GM23338 (cell line): ENCODE measurements around the gene MYO7B. TPM values are rescaled to one million over a fixed set of nuclear protein-coding genes. Genes with fewer than 3 reads are reported as not detected.

ENCODE experiments used
- ATAC-seq: fragments of 200-7000 bp; cut with Tn5 transposase; 3 replicates; pipeline ENCODE4 v1.9.1; 2020
- DNase-seq: peaks from one replicate; pipeline ENCODE4 v3.0.0-alpha.2; 2015; ENCODE audit warnings: low spot score
- H2AFZ ChIP-seq: fragments of 200-600 bp; sonication (generic); 2 replicates; pipeline ENCODE4 v1.8.0; 2016; ENCODE audit warnings: antibody characterized with exemption, mild to moderate bottlenecking, moderate library complexity
- H3F3A ChIP-seq: fragments of 200-600 bp; sonication (generic); replicated peaks from 2 replicates; pipeline ENCODE4 v1.8.0; 2017; ENCODE audit warnings: antibody characterized with exemption, mixed run types, low read depth
- H3K27ac ChIP-seq: fragments of 200-600 bp; sonication (generic); 2 replicates; pipeline ENCODE4 v1.6.1; 2016; ENCODE audit warnings: low read depth
- H3K27me3 ChIP-seq: fragments of 200-600 bp; sonication (generic); 2 replicates; pipeline ENCODE4 v1.8.0; 2016; ENCODE audit warnings: mild to moderate bottlenecking, mixed run types, moderate library complexity; ENCODE audit not compliant: insufficient read depth
- H3K36me3 ChIP-seq: fragments of 200-600 bp; sonication (generic); 2 replicates; pipeline ENCODE4 v1.8.0; 2016; ENCODE audit warnings: mild to moderate bottlenecking; ENCODE audit not compliant: insufficient read depth
- H3K4me1 ChIP-seq: fragments of 200-600 bp; sonication (generic); 2 replicates; pipeline ENCODE4 v1.8.0; 2016; ENCODE audit warnings: mild to moderate bottlenecking, moderate library complexity; ENCODE audit not compliant: insufficient read depth
- H3K4me2 ChIP-seq: fragments of 200-600 bp; sonication (generic); 2 replicates; pipeline ENCODE4 v1.7.1; 2017; ENCODE audit warnings: mixed run types
- H3K4me3 ChIP-seq: fragments of 200-600 bp; sonication (generic); 2 replicates; pipeline ENCODE4 v1.6.1; 2016; ENCODE audit warnings: mixed run types
- H3K79me2 ChIP-seq: fragments of 200-600 bp; sonication (generic); replicated peaks from 2 replicates; pipeline ENCODE4 v1.8.0; 2017; ENCODE audit warnings: mild to moderate bottlenecking; ENCODE audit not compliant: insufficient read depth
- H3K9me2 ChIP-seq: fragments of 200-600 bp; sonication (generic); 2 replicates; pipeline ENCODE4 v1.8.0; 2017; ENCODE audit not compliant: insufficient read depth
- H4K20me1 ChIP-seq: fragments of 200-600 bp; sonication (generic); replicated peaks from 2 replicates; pipeline ENCODE4 v1.8.0; 2017; ENCODE audit warnings: mild to moderate bottlenecking; ENCODE audit not compliant: insufficient read depth
- H3K27ac Mint-ChIP-seq: 2 replicates; pipeline ENCODE4 v1.8.0; 2020; ENCODE audit warnings: inconsistent platforms, mild to moderate bottlenecking, moderate library complexity, mixed read lengths
- H3K27me3 Mint-ChIP-seq: 3 replicates; pipeline ENCODE4 v1.8.0; 2022; ENCODE audit warnings: low read depth, mild to moderate bottlenecking, moderate library complexity, mixed read lengths, inconsistent platforms; ENCODE audit not compliant: insufficient read depth, poor library complexity
- H3K36me3 Mint-ChIP-seq: 3 replicates; pipeline ENCODE4 v1.8.0; 2021; ENCODE audit warnings: low read depth, mild to moderate bottlenecking, inconsistent platforms, moderate library complexity, mixed read lengths
- H3K4me1 Mint-ChIP-seq: 3 replicates; pipeline ENCODE4 v1.8.0; 2020; ENCODE audit warnings: mild to moderate bottlenecking, inconsistent platforms, mixed read lengths
- H3K4me3 Mint-ChIP-seq: 3 replicates; pipeline ENCODE4 v1.8.0; 2021; ENCODE audit warnings: moderate library complexity, mild to moderate bottlenecking, inconsistent platforms, mixed read lengths
- H3K9me3 Mint-ChIP-seq: 3 replicates; pipeline ENCODE4 v1.8.0; 2020; ENCODE audit warnings: moderate library complexity, mild to moderate bottlenecking, inconsistent platforms, mixed read lengths
- EZH2phosphoT487 ChIP-seq: fragments of 200-600 bp; sonication (generic); IDR thresholded peaks from one replicate; pipeline ENCODE4 v1.8.1; 2018; ENCODE audit warnings: antibody characterized with exemption; ENCODE audit not compliant: unreplicated experiment
- POLR2AphosphoS5 ChIP-seq: IDR thresholded peaks from 2 replicates; pipeline ENCODE4 v1.6.1; 2016; ENCODE audit warnings: antibody characterized with exemption, low read depth
- STAT1 ChIP-seq: IDR thresholded peaks from one replicate; pipeline ENCODE4 v1.6.1; 2016; ENCODE audit warnings: antibody characterized with exemption; ENCODE audit not compliant: unreplicated experiment
- ZNF114 ChIP-seq: fragments of 250-450 bp; sonication (Bioruptor Pico); IDR thresholded peaks from 2 replicates; pipeline ENCODE4 v1.5.0; 2020; ENCODE audit warnings: mild to moderate bottlenecking, moderate library complexity
- polyA plus RNA-seq: library from polyadenylated mRNA; unstranded; fragments of >200 nt; fragmentation: Nextera tagmentation; extraction: Ambion mirVana; gene quantifications from 2 replicates; pipeline ENCODE4 v1.2.1, GENCODE V29; 2016
- total RNA-seq: library from RNA; depleted of rRNA; stranded (reverse); fragments of >200 nt; shearing (Covaris generic); gene quantifications from 2 replicates; pipeline ENCODE4 v1.2.3, GENCODE V29; 2014
- TF ChIP-seq, protein P1 (sequence below): fragments of 250-450 bp; sonication (Bioruptor Pico); IDR thresholded peaks from 2 replicates; pipeline ENCODE4 v1.5.0; 2020; ENCODE audit warnings: mild to moderate bottlenecking, moderate library complexity
- TF ChIP-seq, protein P2 (sequence below): IDR thresholded peaks from one replicate; pipeline ENCODE4 v1.6.1; 2018; ENCODE audit warnings: antibody characterized with exemption; ENCODE audit not compliant: unreplicated experiment

MYO7B gene
- total and polyA plus RNA-seq, 2 experiments from 2014 or later: not detected

DNA sequence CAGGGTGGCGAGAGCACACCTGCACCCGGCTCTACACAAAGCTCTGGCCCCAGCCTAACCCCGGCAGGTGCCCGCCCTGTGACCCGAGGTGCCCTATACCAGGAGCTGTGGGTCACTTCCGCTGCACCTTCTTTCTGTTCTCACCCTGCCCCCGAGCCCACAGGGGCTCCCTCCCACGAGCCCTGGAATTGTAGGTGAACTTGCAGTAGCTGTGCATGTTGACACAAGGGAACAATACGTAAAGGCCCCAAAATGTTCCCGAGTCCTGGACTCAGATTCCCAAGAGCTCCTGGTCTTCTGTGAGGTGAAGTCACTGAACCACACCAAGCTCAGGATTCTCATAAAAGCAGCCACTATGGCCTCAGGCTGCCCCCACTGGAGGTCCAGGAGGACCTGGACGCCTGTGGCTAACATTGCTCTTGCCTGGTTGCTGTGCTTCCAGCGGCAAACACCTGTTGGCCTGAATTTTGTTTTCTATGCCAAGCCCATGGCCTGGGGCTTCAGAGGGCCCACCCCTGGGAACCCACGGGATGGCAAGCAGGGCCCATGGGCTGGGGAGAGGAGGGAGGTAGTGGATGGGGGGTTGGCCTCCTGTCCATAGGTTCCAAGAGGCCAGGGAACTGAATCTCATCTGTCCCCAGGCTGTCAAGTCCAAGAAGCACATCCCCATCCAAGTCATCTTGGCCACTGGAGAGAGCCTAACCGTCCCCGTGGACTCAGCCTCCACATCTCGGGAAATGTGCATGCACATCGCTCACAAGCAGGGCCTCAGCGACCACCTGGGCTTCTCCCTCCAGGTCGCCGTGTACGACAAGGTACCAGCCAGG is 87.3 kb downstream of the MYO7B start (continued):
- TF ChIP-seq, protein P1, sequence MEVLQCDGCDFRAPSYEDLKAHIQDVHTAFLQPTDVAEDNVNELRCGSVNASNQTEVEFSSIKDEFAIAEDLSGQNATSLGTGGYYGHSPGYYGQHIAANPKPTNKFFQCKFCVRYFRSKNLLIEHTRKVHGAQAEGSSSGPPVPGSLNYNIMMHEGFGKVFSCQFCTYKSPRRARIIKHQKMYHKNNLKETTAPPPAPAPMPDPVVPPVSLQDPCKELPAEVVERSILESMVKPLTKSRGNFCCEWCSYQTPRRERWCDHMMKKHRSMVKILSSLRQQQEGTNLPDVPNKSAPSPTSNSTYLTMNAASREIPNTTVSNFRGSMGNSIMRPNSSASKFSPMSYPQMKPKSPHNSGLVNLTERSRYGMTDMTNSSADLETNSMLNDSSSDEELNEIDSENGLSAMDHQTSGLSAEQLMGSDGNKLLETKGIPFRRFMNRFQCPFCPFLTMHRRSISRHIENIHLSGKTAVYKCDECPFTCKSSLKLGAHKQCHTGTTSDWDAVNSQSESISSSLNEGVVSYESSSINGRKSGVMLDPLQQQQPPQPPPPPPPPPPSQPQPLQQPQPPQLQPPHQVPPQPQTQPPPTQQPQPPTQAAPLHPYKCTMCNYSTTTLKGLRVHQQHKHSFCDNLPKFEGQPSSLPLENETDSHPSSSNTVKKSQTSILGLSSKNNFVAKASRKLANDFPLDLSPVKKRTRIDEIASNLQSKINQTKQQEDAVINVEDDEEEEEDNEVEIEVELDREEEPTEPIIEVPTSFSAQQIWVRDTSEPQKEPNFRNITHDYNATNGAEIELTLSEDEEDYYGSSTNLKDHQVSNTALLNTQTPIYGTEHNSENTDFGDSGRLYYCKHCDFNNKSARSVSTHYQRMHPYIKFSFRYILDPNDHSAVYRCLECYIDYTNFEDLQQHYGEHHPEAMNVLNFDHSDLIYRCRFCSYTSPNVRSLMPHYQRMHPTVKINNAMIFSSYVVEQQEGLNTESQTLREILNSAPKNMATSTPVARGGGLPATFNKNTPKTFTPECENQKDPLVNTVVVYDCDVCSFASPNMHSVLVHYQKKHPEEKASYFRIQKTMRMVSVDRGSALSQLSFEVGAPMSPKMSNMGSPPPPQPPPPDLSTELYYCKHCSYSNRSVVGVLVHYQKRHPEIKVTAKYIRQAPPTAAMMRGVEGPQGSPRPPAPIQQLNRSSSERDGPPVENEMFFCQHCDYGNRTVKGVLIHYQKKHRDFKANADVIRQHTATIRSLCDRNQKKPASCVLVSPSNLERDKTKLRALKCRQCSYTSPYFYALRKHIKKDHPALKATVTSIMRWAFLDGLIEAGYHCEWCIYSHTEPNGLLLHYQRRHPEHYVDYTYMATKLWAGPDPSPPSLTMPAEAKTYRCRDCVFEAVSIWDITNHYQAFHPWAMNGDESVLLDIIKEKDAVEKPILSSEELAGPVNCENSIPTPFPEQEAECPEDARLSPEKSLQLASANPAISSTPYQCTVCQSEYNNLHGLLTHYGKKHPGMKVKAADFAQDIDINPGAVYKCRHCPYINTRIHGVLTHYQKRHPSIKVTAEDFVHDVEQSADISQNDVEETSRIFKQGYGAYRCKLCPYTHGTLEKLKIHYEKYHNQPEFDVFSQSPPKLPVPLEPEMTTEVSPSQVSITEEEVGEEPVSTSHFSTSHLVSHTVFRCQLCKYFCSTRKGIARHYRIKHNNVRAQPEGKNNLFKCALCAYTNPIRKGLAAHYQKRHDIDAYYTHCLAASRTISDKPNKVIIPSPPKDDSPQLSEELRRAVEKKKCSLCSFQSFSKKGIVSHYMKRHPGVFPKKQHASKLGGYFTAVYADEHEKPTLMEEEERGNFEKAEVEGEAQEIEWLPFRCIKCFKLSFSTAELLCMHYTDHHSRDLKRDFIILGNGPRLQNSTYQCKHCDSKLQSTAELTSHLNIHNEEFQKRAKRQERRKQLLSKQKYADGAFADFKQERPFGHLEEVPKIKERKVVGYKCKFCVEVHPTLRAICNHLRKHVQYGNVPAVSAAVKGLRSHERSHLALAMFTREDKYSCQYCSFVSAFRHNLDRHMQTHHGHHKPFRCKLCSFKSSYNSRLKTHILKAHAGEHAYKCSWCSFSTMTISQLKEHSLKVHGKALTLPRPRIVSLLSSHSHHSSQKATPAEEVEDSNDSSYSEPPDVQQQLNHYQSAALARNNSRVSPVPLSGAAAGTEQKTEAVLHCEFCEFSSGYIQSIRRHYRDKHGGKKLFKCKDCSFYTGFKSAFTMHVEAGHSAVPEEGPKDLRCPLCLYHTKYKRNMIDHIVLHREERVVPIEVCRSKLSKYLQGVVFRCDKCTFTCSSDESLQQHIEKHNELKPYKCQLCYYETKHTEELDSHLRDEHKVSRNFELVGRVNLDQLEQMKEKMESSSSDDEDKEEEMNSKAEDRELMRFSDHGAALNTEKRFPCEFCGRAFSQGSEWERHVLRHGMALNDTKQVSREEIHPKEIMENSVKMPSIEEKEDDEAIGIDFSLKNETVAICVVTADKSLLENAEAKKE: no peak

DNA sequence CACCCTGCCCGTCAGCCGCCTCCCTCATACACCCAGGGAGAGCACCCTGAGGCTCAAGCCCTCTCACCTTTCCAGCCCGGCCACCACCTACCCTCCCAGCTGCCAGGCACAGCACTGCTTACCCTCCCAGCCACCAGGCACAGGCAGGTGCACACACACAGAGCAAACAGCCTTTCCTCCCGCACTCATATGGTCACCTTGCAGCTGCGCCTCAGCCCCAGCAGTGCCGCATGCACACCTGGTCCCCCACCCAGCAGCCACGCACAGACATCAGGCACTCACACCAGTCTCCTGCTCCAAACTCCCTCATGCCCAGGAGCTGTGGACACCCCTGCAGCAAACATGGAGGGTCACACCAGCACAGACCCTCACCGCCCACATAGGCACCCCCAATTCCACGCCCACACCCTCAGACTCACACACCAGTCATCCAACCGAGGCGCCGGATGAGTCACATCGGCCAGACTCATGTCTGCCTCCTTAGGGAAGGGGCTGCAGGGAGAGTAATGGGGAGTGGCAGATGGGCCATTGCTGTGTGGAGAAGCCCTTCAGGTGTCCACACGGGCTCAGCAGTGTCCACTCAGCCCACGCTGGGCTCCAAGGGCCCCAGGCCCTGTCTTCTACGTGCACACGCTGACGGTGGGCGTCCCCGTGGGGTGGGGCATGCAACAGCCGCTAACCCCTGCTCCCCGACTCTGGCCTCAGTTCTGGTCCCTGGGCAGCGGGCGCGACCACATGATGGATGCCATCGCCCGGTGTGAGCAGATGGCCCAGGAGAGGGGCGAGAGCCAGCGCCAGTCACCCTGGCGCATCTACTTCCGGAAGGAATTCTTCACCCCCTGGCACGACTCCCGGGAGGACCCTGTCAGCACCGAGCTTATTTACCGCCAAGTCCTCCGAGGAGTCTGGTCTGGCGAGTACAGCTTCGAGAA is 88.2 kb downstream of the MYO7B start:
- Histone ChIP-seq H3K4me2 (no peak overlapping the region), H3K36me3 (no peaks in the 10 kb centered on the region), H3F3A (no peaks in the 10 kb centered on the region), H3K27ac (no peak overlapping the region), H3K27me3 (no peaks in the 10 kb centered on the region), H3K79me2 (no peaks in the 10 kb centered on the region), H3K4me3 (no peak overlapping the region), H3K4me1 (no peaks in the 10 kb centered on the region), H3K9me2 (no peaks in the 10 kb centered on the region), H4K20me1 (no peaks in the 10 kb centered on the region), H2AFZ (no peak overlapping the region)
- H3K27me3 Mint-ChIP-seq: peaks cover 2% of the 10 kb centered on the region
- H3K36me3 Mint-ChIP-seq: no peaks in the 10 kb centered on the region
- H3K4me1 Mint-ChIP-seq: peaks cover 3% of the 10 kb centered on the region; the same call in 2 of the 3 replicates
- H3K27ac Mint-ChIP-seq: no peak overlapping the region
- no peak for TF ChIP-seq EZH2phosphoT487
- TF ChIP-seq, protein P2, sequence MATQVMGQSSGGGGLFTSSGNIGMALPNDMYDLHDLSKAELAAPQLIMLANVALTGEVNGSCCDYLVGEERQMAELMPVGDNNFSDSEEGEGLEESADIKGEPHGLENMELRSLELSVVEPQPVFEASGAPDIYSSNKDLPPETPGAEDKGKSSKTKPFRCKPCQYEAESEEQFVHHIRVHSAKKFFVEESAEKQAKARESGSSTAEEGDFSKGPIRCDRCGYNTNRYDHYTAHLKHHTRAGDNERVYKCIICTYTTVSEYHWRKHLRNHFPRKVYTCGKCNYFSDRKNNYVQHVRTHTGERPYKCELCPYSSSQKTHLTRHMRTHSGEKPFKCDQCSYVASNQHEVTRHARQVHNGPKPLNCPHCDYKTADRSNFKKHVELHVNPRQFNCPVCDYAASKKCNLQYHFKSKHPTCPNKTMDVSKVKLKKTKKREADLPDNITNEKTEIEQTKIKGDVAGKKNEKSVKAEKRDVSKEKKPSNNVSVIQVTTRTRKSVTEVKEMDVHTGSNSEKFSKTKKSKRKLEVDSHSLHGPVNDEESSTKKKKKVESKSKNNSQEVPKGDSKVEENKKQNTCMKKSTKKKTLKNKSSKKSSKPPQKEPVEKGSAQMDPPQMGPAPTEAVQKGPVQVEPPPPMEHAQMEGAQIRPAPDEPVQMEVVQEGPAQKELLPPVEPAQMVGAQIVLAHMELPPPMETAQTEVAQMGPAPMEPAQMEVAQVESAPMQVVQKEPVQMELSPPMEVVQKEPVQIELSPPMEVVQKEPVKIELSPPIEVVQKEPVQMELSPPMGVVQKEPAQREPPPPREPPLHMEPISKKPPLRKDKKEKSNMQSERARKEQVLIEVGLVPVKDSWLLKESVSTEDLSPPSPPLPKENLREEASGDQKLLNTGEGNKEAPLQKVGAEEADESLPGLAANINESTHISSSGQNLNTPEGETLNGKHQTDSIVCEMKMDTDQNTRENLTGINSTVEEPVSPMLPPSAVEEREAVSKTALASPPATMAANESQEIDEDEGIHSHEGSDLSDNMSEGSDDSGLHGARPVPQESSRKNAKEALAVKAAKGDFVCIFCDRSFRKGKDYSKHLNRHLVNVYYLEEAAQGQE: no peak
- no peak for TF ChIP-seq POLR2AphosphoS5
- TF ChIP-seq ZNF114 (CRISPR knock-in tag): no peak
- no peak for TF ChIP-seq STAT1
- no peak overlapping the region for H3K4me3 Mint-ChIP-seq
- no peak for DNase-seq
- no peaks in the 10 kb centered on the region for H3K9me3 Mint-ChIP-seq
- ATAC-seq: no peak
